ENCODE measurements around the gene NAE1. TPM values are rescaled to one million over a fixed set of nuclear protein-coding genes. Genes with fewer than 3 reads are reported as not detected.

The NAE1 gene
- polyA plus RNA-seq, 2 of the 4 experiments (the other 2 are of a cell fraction) = 96.2 to 132 TPM

DNA sequence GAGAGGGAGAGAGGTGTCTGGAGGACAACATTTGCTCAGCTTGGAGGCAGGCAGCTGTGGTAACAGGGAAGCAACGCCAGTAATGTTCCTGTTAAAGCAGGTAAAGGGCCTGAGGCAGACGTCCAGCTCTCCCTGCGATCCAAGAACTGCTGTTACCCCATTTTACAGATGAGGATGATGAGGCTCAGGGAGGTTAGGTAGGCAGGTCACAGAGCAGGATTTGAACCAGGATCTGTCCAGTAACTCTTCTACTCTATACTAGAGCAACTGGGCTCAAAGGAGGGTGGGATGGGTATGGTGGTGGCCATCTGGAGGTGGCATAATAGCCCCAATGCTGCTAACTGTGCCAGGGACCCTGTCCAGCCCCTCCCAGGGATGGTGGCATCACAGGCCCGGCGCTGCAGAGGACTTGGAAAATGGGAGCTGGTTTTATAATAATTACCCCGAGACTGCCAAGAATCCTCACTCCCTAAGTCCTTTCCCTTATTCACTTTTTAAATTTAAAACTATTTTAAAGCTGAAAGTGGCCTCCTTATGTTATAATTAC lies 25.5 kb upstream of the NAE1 start (continued):
- TF ChIP-seq, protein P1, sequence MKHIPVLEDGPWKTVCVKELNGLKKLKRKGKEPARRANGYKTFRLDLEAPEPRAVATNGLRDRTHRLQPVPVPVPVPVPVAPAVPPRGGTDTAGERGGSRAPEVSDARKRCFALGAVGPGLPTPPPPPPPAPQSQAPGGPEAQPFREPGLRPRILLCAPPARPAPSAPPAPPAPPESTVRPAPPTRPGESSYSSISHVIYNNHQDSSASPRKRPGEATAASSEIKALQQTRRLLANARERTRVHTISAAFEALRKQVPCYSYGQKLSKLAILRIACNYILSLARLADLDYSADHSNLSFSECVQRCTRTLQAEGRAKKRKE (CRISPR knock-in tag; IDR thresholded peaks at IDR 0.05; ENCODE audit: low read depth) = no peak
- TF ChIP-seq PHF8 (IDR thresholded peaks at IDR 0.05; ENCODE audit: borderline replicate concordance, low read depth) = no peak
- no peak for TF ChIP-seq FOSL2 (IDR thresholded peaks at IDR 0.05)
- TF ChIP-seq FOSL2 (CRISPR knock-in tag; IDR thresholded peaks at IDR 0.05) = no peak

DNA sequence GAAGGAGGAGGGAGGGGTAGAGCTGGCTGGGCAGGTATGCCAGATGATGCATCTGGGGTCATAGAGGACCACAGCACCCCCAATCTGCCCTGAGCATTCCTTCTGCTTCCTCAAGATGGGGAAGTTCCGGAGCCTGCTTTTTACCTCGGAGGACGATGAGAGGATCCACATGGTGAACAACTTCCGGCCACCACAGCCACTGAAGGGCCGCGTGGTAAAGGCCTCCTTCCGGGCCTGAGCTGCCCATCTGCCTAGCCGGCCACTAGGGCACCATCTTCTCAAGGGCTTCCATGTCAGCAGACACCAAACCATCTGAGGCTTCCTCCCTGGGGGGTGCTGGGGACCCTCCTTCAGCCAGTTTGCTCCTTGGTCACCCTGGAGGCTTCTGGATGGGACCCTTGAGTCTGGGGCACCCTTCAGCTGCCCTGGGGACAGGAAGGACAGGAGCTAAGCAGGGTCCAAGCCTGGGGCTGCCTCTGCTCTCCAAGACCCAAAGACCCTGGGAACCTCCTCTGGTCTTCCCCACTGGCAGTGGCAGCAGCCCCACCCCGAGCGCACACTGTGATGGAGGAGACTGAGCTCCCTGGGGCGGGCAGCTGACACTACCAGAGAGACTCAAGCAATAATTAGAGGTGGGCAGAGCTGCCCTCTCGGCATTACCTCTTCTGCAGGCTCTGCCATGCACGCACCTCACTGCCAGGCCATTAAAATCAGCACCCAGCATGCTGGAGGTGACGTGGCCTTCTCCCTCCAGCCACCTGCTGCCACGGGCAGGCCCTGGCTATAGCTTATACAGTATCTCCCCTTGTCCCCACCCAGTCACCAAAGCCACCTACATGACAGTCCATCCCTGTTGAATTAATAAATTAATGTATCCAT lies 22.7 kb upstream of the NAE1 start:
- H3K9me3 ChIP-seq = no peaks in the 10 kb centered on the region
- no peak overlapping the region for H3K27ac ChIP-seq
- H3K4me2 ChIP-seq = no peak overlapping the region
- POLR2A ChIA-PET = no interaction called here
- no peak for FAIRE-seq
- no peak for ATAC-seq
- H3K4me3 ChIP-seq = no peak overlapping the region
- CTCF ChIA-PET = interaction anchor here (0.7 to 12.4 kb wide), 4 partner anchors 14 to 202 kb away, joined by 3 to 103 read pairs (median 47); partner anchors contain the start of gene NAE1
- no peak for TF ChIP-seq KDM1A (IDR thresholded peaks at IDR 0.05; ENCODE audit: low read depth)
- TF ChIP-seq, protein P2, sequence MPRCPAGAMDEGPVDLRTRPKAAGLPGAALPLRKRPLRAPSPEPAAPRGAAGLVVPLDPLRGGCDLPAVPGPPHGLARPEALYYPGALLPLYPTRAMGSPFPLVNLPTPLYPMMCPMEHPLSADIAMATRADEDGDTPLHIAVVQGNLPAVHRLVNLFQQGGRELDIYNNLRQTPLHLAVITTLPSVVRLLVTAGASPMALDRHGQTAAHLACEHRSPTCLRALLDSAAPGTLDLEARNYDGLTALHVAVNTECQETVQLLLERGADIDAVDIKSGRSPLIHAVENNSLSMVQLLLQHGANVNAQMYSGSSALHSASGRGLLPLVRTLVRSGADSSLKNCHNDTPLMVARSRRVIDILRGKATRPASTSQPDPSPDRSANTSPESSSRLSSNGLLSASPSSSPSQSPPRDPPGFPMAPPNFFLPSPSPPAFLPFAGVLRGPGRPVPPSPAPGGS (IDR thresholded peaks at IDR 0.05) = no peak
- TF ChIP-seq NR3C1 (IDR thresholded peaks at IDR 0.05) = no peak
- TF ChIP-seq CHD4 (IDR thresholded peaks at IDR 0.05; ENCODE audit: borderline replicate concordance) = no peak
- TF ChIP-seq SMC3 (IDR thresholded peaks at IDR 0.05) = no peak
- TF ChIP-seq CEBPB (IDR thresholded peaks at IDR 0.05) = no peak
- TF ChIP-seq MYC (IDR thresholded peaks at IDR 0.05; ENCODE audit: borderline replicate concordance, low read length) = no peak
- no peak for TF ChIP-seq POLR2AphosphoS2 (conservative IDR thresholded peaks at IDR 0.05; ENCODE audit: low read length)
- TF ChIP-seq, protein P3, sequence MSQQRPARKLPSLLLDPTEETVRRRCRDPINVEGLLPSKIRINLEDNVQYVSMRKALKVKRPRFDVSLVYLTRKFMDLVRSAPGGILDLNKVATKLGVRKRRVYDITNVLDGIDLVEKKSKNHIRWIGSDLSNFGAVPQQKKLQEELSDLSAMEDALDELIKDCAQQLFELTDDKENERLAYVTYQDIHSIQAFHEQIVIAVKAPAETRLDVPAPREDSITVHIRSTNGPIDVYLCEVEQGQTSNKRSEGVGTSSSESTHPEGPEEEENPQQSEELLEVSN (IDR thresholded peaks at IDR 0.05; ENCODE audit: borderline replicate concordance, low read depth) = no peak
- TF ChIP-seq, protein P4, sequence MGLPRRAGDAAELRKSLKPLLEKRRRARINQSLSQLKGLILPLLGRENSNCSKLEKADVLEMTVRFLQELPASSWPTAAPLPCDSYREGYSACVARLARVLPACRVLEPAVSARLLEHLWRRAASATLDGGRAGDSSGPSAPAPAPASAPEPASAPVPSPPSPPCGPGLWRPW (IDR thresholded peaks at IDR 0.05) = no peak
- no peak for TF ChIP-seq BHLHE40 (IDR thresholded peaks at IDR 0.05; ENCODE audit: low read depth, low read length)
- no peak for TF ChIP-seq POLR2A (IDR thresholded peaks at IDR 0.05; ENCODE audit: low read length)
- TF ChIP-seq, protein P5, sequence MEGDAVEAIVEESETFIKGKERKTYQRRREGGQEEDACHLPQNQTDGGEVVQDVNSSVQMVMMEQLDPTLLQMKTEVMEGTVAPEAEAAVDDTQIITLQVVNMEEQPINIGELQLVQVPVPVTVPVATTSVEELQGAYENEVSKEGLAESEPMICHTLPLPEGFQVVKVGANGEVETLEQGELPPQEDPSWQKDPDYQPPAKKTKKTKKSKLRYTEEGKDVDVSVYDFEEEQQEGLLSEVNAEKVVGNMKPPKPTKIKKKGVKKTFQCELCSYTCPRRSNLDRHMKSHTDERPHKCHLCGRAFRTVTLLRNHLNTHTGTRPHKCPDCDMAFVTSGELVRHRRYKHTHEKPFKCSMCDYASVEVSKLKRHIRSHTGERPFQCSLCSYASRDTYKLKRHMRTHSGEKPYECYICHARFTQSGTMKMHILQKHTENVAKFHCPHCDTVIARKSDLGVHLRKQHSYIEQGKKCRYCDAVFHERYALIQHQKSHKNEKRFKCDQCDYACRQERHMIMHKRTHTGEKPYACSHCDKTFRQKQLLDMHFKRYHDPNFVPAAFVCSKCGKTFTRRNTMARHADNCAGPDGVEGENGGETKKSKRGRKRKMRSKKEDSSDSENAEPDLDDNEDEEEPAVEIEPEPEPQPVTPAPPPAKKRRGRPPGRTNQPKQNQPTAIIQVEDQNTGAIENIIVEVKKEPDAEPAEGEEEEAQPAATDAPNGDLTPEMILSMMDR (IDR thresholded peaks at IDR 0.05) = no peak
- TF ChIP-seq CHD2 (IDR thresholded peaks at IDR 0.05; ENCODE audit: low read length, partially characterized antibody) = no peak
- no peak for TF ChIP-seq HEYL (CRISPR knock-in tag; IDR thresholded peaks at IDR 0.05)
- TF ChIP-seq, protein P6, sequence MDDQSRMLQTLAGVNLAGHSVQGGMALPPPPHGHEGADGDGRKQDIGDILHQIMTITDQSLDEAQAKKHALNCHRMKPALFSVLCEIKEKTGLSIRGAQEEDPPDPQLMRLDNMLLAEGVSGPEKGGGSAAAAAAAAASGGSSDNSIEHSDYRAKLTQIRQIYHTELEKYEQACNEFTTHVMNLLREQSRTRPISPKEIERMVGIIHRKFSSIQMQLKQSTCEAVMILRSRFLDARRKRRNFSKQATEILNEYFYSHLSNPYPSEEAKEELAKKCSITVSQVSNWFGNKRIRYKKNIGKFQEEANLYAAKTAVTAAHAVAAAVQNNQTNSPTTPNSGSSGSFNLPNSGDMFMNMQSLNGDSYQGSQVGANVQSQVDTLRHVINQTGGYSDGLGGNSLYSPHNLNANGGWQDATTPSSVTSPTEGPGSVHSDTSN (IDR thresholded peaks at IDR 0.05) = no peak
- TF ChIP-seq RARB (CRISPR knock-in tag; IDR thresholded peaks at IDR 0.05) = no peak
- TF ChIP-seq, protein P7, sequence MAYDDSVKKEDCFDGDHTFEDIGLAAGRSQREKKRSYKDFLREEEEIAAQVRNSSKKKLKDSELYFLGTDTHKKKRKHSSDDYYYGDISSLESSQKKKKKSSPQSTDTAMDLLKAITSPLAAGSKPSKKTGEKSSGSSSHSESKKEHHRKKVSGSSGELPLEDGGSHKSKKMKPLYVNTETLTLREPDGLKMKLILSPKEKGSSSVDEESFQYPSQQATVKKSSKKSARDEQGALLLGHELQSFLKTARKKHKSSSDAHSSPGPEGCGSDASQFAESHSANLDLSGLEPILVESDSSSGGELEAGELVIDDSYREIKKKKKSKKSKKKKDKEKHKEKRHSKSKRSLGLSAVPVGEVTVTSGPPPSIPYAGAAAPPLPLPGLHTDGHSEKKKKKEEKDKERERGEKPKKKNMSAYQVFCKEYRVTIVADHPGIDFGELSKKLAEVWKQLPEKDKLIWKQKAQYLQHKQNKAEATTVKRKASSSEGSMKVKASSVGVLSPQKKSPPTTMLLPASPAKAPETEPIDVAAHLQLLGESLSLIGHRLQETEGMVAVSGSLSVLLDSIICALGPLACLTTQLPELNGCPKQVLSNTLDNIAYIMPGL (CRISPR knock-in tag; IDR thresholded peaks at IDR 0.05; ENCODE audit: borderline replicate concordance) = no peak
- TF ChIP-seq, protein P8, sequence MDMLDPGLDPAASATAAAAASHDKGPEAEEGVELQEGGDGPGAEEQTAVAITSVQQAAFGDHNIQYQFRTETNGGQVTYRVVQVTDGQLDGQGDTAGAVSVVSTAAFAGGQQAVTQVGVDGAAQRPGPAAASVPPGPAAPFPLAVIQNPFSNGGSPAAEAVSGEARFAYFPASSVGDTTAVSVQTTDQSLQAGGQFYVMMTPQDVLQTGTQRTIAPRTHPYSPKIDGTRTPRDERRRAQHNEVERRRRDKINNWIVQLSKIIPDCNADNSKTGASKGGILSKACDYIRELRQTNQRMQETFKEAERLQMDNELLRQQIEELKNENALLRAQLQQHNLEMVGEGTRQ (IDR thresholded peaks at IDR 0.05) = no peak
- TF ChIP-seq, protein P9, sequence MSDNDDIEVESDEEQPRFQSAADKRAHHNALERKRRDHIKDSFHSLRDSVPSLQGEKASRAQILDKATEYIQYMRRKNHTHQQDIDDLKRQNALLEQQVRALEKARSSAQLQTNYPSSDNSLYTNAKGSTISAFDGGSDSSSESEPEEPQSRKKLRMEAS (IDR thresholded peaks at IDR 0.05) = no peak
- no peaks in the 10 kb centered on the region for H3K4me1 ChIP-seq
- DNase-seq (ENCODE audit: low read depth in 1 of 2, low spot score in 1 of 2) = no peak
- WGBS (ENCODE audit: missing lambda C conversion rate) = 68% methylated on average over 15 of the region's 15 CpGs
